ENCODE data around the gene MYL5.
"Not testable (repeated sequence)": the region's sequence is repeated elsewhere in the genome, so short reads cannot be mapped to it uniquely, and the experiment has no call there.

The MYL5 gene

GRCh38 chr4:657834-658667, 16.3 kb upstream of the MYL5 start:
- no peak for DNase-seq

GRCh38 chr4:658681-659667, 15.4 kb upstream of the MYL5 start:
- DNase-seq: no peak

DNA sequence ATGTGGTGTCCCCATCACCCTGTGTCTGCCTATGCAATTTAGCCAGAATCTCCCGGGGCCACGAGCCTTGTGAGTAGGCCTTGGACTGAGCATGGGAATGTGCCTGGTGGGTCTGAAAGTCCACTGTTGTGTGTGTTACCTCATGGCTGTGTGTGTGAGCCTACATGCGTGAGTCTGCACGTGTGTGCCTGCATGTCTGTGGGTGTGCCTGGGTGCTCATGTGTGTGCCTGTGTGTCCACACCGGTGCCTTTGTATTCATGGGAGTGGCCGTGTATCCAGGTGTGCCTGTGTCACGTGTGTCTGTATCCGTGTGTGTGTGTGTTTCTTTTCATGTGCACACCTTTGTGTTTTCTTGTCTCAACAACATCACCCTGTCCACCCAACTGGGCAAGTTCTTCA, 14.5 kb upstream of the MYL5 start:
- no peak for DNase-seq

DNA sequence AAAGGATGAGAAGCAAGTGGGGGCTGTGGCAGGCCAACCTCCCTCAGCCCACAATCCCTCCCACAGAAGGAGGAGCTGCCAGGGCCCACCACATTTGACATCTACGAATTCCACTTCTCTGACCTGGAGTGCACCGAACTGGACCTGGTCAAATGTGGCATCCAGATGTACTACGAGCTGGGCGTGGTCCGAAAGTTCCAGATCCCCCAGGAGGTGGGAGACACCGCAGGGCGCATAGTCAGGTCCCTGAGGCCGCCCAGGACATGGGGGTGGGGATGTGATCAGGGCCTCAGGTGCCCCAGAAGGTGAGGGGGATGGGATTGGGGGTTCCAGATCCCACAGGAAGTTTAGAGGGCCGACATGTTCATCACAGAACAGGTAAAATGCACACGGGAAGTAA, 13.9 kb upstream of the MYL5 start:
- no peak for DNase-seq

DNA sequence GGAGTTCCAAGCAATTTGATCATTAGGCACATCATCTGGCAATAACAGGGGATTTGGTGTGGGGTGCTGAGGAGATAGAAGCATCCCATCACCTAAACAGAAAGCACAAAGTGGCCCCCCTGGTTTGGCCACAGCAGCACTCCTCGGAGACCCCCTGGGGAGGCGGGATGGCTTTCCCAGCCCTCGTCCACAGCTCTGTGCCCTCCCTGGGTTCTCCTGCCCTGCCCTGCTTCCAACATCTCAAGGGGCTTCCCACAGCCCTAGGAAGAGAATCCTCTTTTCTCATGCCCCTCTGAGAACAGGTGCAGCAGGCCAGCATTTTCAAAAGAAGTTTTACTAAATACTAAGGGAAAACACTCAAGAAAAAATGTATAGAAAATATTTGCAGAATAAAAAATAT, 13.1 kb upstream of the MYL5 start:
- no peak for DNase-seq

DNA sequence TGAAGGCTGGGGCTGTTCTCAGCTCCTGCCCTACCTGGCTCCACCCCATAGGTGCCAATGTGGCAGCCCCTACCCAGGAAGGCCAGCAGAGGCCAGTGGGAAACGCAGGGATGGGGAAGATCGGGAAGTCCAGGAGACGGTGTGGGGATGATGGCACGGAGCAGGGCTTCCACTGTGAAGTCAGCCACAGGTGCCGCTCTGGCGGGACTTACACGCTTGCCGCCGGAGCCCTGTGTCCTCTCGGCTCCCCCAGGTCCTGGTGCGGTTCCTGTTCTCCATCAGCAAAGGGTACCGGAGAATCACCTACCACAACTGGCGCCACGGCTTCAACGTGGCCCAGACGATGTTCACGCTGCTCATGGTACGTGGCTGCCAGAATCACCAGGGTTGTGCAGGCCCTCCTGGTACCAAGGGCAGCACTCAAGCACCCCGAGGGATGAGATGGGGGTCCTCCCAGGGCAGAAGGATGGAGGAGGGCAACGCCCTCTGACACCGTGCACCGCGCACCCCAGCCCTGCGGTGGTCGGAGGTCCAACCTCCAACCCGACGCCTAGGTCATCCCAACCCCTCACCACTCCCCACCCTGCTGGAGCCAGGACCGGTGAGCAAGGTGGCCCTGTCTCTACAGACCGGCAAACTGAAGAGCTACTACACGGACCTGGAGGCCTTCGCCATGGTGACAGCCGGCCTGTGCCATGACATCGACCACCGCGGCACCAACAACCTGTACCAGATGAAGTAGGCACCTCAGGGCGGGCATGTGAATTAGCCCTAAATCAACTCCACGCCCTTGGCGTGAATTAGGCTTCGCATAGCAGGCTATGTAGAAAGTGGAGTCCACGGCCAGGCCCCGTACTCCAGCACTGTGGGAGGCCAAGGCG, 12.2 kb upstream of the MYL5 start:
- no peak for DNase-seq

DNA sequence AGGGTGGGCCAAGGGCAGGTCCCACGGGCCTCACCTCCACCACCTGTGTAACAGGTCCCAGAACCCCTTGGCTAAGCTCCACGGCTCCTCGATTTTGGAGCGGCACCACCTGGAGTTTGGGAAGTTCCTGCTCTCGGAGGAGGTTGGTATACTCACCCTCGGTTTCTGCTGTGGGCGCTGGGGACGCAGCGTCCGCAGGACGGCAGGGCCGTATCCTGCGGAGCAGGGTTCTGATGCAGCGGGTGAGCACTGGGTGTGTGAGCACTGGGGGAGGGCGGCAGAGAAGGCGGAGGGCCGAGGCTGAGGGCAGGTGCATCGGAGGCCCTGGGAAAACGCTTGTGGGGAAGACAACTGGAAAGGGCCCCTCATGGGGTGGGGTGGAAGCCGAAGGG, 11.3 kb upstream of the MYL5 start:
- DNase-seq: no peak

- peak; percentile 17 for DNase-seq
Measured at GRCh38 chr4:663438-664428, 10.6 kb upstream of the MYL5 start.

DNA sequence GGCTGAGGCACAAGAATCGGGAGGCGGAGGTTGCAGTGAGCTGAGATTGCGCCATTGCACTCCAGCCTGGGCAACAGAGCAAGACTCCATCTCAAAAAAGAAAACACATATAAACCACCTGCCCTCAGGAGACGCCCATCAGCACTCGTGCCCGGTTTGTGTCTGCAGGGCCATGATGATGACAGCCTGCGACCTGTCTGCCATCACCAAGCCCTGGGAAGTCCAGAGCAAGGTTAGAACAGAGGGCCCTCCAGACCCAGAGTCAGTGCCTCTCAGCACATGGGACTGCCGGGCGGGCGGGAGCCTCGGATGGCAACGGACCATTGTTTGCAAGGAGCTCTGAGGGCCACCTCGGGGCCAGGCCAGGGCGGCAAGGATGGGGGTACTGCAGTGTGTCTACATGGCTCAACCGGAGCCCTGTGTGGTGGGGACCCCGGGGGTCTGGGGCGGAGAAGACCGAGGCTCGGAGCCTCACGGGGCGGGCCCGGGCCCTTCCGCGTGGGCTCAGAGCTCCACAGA, 9.6 kb upstream of the MYL5 start:
- no peak for DNase-seq

- no peak for DNase-seq
Measured at GRCh38 chr4:665381-665750, 9.0 kb upstream of the MYL5 start.

GRCh38 chr4:665751-666435, 8.4 kb upstream of the MYL5 start:
- no peak for DNase-seq

- DNase-seq: no peak
Measured at GRCh38 chr4:666436-666810, 7.9 kb upstream of the MYL5 start.

- no peak for DNase-seq
Measured at GRCh38 chr4:666822-667544, 7.4 kb upstream of the MYL5 start.

GRCh38 chr4:667545-667925, 6.8 kb upstream of the MYL5 start:
- no peak for DNase-seq

DNA sequence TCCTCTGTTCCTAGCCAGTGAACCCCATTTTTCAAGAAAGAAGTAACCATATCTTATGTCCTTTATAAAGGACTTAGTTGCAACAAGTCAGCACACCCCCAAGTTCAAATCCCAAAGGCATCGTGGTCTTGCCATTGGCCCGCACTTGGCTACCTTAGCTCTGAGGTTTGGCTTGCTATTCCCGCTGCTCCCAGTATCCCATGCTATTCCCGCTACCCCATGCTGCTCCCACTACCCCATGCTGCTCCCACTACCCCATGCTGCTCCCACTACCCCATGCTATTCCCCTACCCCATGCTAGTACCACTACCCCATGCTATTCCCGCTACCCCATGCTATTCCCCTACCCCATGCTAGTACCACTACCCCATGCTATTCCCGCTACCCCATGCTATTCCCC, 6.1 kb upstream of the MYL5 start:
- not testable (repeated sequence) for DNase-seq

DNA sequence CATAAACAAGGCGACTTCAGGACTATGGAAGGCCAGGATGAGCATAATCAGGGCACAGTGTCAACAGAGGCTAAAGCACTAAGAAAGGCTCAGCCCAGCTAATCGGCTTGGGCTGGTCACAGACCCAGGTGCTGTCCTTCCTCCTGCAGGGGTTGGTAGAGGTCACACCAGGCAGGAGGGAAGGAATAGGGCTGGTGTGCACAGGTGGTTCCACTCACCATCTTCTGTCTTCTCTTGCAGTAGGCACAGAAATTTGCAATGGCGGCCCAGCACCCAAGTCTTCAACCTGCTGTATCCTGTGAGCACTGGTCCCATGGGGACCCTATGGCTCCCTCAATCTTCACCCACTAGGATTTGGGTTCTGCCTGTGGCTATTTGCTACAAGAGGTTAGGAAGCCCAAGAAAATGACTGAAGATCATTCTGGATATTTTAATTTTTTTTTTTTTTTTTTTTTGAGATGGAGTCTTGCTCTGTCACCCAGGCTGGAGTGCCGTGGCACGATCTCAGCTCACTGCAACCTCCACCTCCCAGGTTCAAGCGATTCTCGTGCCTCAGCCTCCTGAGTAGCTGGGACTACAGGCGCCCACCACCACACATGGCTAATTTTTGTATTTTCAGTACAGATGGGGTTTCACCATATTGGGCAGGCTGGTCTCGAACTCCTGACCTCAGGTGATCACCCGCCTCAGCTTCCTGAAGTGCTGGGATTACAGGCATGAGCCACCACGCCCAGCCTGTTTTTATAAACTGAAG, 4.4 kb upstream of the MYL5 start:
- not testable (repeated sequence) for DNase-seq

GRCh38 chr4:671769-672168, 2.6 kb upstream of the MYL5 start:
- no peak for DNase-seq

GRCh38 chr4:673349-674091, 822 bp upstream of the MYL5 start:
- peak; percentile 48 for DNase-seq
